Renal cortical epithelial cell (primary cell): ENCODE measurements around the gene SORBS1. TPM values are rescaled to one million over a fixed set of nuclear protein-coding genes. Genes with fewer than 3 reads are reported as not detected.
"Not testable (repeated sequence)": the region's sequence is repeated elsewhere in the genome, so short reads cannot be mapped to it uniquely, and the experiment has no call there.

ENCODE experiments used
- DNase-seq: peaks from one replicate; pipeline ENCODE4 v3.0.0-alpha.2; 2011; ENCODE audit warnings: low read depth
- total RNA-seq: library from RNA; depleted of rRNA; stranded (reverse); fragments of >200 nt; gene quantifications from 2 replicates; pipeline ENCODE4 v1.2.3, GENCODE V29; 2014

Gene SORBS1
- total RNA-seq, 1 donor from 2014 or later = 9.8 TPM

GRCh38 chr10:95482501-95483233 is 78.5 kb downstream of the SORBS1 start:
- DNase-seq = no peak

- peak; percentile 54 for DNase-seq
Observed at GRCh38 chr10:95480901-95481491, 80.2 kb downstream of the SORBS1 start.

GRCh38 chr10:95480102-95480900 is 80.9 kb downstream of the SORBS1 start:
- DNase-seq = no peak

DNA sequence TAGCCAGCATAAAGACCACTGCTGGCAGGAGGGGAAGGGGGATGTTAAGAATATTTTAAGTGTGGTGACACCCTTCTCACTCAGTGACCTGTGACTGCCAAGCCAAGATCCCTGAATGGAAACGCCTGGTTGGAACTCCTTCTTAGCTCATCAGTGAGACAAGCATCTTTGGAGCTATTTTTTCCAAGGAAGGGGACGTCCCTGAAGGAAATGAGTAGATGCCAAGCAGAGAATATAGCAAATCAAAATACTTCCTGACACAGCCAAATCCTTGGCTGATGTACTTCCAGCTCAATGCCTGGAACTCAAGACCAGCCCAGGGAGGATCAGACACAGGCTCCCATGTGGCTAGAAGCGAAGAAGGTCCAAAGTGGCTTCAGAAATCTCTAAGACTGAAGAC is 82.2 kb downstream of the SORBS1 start:
- DNase-seq = no peak

GRCh38 chr10:95478185-95478584 is 83.0 kb downstream of the SORBS1 start:
- no peak for DNase-seq

DNA sequence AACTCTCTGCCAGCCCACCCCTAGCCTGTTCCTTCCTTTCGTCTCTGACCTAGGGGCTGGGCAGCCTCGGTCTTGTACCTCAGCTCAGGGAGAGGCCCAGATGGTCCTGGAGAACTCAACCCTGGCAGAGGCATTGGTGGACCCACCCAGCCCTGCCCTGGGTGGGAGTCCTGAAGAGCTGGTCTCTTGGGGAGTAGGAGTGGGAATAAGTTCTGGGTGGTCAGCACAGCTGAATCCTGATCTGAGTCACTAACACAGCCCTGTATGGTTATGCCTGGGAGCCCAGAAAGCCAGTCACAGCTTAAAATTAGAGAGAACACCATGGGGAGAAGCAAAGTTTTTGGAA is 84.0 kb downstream of the SORBS1 start:
- DNase-seq = no peak

GRCh38 chr10:95476469-95477174 is 84.5 kb downstream of the SORBS1 start:
- DNase-seq = no peak

DNA sequence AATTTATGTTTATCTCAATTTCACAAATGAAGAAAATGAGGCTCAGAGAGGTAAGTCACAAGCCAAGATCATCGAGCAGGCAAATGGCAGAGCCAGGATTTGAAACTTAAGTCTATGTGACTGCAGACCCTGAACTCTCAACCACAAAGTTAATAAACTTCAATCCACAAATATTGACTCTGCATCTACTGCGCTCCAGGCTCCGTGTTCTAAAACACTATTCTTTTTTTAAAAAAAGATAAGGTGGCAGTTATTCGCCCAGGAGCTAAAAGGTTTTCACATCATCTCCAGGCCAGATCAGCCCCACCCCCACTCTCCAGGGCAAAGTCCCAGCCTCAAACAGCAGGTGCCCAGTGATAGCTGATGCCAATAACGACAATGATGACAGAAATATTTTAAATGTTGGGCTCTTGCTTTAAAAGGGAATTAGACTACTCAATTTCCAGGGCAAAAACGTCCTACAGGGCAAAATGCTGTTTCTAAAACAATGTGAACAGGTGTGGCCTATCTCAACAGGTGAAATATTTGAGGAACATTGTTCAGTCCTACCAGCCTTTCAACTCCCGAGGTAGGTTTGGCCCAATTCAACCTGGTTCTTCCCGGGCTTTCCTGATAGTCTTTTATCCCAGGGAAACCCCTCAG is 85.2 kb downstream of the SORBS1 start:
- no peak for DNase-seq

- no peak for DNase-seq
Observed at GRCh38 chr10:95475003-95475383, 86.2 kb downstream of the SORBS1 start.

DNA sequence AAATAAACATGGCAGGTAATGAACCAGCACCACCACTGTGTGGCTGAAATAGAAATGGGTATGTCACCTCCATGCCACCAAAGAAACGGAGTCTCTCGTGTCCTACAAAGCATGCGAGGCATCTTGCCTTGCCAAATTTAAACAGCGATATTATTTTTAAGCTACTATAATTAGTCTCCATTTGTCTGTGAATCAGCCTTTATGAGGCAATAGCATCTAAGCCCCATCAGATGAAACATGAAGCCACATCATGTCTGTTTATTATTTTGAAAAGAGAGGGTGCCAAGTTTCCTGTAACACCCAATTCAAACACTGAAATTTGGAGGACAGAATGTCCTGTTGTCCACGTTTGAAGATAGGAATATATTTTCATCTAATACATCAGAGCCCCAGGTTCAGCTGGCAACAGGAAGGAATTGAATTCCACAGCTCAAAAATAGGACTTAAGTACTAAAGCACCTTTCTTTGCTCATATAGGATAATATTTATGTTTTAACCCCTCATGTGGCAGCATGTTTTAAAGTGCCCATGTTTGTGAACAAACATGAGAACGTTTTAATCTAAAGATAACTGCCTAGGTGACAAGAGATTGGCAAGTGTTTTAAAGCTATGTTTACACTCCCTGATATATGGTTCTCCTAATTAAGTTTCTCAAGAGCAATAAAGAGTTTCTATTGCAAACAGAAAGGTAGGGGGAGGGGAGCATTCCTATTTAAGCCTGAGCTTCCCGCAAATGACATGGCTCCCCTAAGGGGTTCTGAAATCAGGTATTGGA is 86.8 kb downstream of the SORBS1 start:
- no peak for DNase-seq

DNA sequence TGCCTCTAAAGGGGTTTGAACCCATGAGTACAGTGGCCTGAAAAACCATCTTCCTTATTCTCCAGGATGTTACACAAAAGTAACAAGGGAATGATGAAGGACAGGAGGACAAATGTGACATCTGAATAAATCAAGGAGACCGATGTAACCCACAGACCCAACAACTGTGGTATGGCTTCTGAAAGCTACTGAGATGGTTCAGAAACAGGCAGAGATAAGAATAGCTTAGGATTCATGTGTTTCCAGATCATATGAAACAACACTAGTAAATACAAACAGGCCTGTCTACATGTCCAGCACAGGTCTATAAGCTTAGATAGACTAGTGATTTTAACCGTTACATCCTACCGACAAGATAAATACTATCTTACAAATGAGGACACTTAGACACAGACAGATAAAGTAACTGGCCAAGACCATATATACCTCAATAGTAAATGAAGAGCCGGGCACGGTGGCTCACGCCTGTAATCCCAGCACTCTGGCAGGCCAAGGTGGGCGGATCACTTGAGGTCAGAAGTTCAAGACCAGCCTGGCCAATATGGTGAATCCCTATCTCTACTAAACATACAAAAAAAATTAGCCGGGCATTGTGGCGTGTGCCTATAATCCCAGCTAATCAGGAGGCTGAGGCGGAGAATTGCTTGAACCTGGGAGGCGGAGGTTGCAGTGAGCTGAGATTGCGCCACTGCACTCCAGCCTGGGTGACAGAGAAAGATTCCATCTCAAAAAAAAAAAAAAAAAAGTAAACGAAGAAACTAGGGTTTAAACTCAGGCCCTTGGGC is 88.7 kb downstream of the SORBS1 start:
- no peak for DNase-seq

- no peak for DNase-seq
Observed at GRCh38 chr10:95469676-95470075, 91.5 kb downstream of the SORBS1 start.

DNA sequence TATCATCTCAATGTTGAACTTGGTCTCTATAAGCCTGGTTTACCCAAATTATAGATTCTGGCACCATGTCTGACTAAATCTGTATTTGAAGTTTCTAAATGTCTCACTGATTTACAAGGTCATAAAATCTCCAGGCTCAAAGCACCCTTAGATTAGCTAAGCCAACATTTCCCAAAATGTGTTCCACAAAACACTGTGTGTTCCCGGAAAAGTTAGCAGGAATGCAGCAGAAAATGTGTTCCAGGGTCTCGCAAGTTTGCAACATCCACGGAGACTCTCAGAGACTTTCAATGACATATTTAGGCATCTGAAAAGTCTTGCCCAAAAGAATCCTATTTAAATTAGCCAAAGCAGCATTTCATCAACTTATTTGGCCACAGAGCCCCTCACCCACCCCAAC is 91.9 kb downstream of the SORBS1 start:
- DNase-seq = no peak

GRCh38 chr10:95467642-95468041 is 93.5 kb downstream of the SORBS1 start:
- DNase-seq = not testable (repeated sequence)

DNA sequence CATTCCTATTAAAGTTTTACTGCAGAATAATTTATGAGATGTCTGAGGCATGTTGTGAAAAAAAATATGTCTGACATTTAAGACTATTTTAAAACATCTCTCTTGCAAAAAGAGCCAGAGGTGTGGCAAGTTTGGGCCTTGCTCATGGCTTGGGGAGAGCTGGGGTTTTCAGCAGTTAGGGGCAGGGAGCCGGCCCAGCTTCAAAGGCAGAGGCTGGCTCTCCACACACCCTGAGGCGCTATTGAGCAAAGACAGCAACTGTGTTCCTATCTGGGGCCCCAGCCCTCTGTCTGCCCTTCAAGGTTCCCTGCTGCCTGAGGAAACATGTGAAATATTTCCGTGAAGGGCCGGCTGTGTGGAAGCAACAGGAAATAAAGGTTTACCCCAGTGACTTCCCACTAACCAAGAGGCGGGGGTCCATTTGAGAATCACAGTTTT is 94.0 kb downstream of the SORBS1 start:
- peak; percentile 54 for DNase-seq

DNA sequence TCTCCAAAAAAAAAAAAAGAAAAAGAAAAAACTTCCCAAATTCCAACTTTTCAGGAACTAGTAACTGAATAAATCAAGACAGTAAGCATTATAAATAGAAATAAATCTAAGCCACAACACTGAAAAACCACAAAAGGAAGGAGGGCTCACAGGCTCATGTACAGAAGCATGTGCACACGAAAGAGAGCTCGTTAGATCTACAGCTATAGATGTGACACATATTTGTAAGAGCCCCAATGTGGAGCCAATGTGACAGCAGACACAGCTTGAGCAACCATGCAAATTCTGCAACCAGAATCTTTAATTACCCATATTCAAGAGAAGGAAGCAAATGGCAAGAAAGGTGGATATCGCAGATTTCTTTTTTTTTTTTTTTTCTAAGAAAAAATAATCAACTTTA is 94.7 kb downstream of the SORBS1 start:
- no peak for DNase-seq

- no peak for DNase-seq
Observed at GRCh38 chr10:95464280-95464679, 96.9 kb downstream of the SORBS1 start.

DNA sequence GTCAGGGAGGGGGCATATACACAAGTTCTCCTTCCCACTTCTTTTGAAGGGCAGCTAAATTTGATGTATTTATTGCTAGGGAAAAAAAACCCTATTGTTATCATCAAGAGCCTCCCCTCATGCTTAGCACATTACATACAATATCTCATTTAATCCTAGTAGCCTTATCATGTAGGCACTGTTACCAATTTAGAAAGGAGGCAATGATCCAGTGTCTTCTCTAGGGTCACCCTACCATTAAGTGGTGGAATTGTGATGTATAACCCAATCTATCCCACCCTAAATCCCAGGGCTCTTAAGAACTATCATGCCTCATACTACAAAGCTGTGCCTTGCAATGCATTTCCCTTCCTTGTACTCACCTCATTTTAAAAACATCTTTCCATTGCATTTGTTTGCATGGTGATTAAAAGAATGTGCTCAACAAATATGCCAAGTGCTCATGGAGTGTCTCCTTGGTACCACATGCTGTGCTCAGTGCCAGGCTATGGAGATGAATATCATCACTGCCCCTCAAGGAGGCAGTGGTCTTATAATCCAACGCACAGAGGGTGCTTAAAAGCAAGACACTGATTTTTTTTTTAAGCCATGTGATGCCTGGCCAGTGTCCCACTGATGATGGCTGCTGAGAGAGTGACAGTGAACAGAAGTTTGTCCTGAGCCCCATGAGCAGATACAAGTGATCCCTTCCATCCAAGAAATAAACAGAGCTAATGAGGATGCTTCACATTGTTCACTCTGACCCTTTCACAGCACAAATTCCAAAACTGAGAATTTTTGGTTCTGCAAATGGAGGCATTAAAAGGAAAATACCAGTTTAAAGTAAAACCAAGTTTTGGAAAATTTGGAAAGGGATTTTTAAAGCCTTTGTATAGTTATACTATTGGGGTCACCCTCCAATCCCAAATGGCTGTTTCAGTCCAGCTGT is 98.2 kb downstream of the SORBS1 start:
- DNase-seq = no peak

DNA sequence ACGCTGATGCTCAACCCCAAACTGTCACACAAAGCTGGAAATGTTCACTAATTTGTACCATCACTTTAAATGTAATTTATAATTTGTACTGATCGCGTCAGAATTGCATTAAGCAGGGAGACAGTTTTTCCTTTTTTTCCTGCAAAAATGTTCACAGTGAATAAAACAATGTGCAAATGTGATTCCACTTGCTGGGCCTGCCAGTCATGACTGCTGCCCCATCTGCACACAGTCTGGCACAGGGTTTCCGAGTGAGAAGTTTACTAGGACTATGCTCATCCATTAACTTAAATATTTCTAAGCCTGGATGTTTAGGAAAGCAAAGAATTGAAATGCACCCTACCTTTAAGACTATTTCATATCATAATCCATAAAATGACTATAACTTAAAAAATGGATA is 99.6 kb downstream of the SORBS1 start:
- no peak for DNase-seq
